ENCODE measurements around the gene PRR9. TPM values are rescaled to one million over a fixed set of nuclear protein-coding genes. Genes with fewer than 3 reads are reported as not detected.

PRR9 gene
- total RNA-seq, 3 donors from 2014 or later, result not detected

DNA sequence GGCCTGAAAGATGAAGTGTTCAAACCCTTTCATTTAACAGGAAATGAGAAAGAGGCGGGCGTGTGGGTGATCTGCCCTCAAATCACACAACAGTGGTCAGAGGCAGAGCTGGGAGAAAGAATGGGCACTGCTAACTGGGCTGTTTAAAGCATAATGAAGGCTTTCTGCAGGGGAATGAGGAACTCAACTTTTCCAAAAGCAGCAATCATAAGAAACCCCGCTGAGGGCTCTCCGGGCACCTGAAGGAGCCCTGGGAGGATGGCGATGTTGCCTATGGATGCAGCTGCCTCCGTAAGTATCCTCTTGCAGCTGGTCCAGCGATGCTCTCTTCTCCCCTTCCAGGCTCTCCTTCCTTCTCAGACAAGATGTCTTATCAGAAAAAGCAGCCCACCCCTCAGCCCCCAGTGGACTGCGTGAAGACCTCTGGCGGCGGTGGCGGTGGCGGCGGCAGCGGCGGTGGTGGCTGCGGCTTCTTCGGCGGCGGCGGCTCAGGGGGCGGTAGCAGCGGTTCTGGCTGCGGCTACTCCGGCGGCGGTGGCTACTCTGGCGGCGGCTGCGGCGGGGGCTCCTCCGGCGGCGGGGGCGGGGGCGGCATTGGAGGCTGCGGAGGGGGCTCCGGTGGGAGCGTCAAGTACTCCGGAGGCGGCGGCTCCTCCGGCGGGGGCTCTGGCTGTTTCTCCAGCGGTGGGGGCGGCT is 43.3 kb downstream of the PRR9 start:
- TF ChIP-seq, protein P1, sequence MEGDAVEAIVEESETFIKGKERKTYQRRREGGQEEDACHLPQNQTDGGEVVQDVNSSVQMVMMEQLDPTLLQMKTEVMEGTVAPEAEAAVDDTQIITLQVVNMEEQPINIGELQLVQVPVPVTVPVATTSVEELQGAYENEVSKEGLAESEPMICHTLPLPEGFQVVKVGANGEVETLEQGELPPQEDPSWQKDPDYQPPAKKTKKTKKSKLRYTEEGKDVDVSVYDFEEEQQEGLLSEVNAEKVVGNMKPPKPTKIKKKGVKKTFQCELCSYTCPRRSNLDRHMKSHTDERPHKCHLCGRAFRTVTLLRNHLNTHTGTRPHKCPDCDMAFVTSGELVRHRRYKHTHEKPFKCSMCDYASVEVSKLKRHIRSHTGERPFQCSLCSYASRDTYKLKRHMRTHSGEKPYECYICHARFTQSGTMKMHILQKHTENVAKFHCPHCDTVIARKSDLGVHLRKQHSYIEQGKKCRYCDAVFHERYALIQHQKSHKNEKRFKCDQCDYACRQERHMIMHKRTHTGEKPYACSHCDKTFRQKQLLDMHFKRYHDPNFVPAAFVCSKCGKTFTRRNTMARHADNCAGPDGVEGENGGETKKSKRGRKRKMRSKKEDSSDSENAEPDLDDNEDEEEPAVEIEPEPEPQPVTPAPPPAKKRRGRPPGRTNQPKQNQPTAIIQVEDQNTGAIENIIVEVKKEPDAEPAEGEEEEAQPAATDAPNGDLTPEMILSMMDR (IDR thresholded peaks at IDR 0.05), result no peak
- no peak for DNase-seq
- Histone ChIP-seq H3K9me3 (no peaks in the 10 kb centered on the region), H3K36me3 (ENCODE audit: low read depth) (no peaks in the 10 kb centered on the region), H3K4me1 (ENCODE audit: low read depth) (peaks cover 7% of the 10 kb centered on the region), H3K4me3 (no peak overlapping the region)
- intact Hi-C loops (cut with DNase I, micrococcal nuclease), result no loop called here
- no peak for ATAC-seq

DNA sequence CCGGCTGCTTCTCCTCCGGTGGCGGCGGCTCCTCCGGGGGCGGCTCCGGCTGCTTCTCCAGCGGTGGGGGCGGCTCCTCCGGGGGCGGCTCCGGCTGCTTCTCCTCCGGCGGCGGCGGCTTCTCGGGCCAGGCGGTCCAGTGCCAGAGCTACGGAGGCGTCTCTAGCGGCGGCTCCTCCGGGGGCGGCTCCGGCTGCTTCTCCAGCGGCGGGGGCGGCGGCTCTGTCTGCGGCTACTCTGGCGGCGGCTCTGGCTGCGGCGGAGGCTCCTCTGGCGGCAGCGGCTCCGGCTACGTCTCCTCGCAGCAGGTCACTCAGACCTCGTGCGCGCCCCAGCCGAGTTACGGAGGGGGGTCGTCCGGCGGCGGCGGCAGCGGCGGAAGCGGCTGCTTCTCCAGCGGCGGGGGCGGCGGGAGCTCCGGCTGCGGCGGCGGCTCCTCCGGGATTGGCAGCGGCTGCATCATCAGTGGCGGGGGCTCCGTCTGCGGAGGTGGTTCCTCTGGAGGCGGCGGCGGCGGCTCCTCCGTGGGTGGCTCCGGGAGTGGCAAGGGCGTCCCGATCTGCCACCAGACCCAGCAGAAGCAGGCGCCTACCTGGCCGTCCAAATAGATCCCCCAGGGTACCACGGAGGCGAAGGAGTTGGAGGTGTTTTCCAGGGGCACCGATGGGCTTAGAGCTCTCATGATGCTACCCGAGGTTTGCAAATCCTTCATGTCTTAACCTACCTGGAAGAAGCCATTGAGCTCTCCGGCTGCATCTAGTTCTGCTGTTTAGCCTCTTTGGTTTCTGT is 44.1 kb downstream of the PRR9 start:
- Histone ChIP-seq H3K9me3 (no peaks in the 10 kb centered on the region), H3K4me1 (ENCODE audit: low read depth) (peaks cover 7% of the 10 kb centered on the region), H3K36me3 (ENCODE audit: low read depth) (no peaks in the 10 kb centered on the region), H3K4me3 (no peak overlapping the region)
- DNase-seq (peak in 2 of 3 donors; percentile 30 to 53), ATAC-seq (peak; percentile 25)
- TF ChIP-seq, protein P1 (IDR thresholded peaks at IDR 0.05), result no peak
- intact Hi-C loops (cut with DNase I, micrococcal nuclease), result no loop called here

DNA sequence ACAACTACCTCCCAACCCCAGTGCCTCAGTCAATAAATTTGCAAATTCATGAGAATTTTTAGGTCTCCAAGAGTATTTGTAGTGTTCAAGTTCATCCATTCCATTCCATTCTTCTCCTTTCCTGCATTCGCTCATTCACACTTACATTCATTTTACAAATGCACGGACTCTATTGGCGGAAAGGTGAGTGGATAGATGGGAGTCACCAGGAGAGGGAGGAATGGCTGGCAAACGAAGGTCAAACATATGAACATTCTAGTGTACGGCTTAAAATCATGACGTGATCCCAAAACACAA is 44.6 kb downstream of the PRR9 start:
- DNase-seq, result no peak

DNA sequence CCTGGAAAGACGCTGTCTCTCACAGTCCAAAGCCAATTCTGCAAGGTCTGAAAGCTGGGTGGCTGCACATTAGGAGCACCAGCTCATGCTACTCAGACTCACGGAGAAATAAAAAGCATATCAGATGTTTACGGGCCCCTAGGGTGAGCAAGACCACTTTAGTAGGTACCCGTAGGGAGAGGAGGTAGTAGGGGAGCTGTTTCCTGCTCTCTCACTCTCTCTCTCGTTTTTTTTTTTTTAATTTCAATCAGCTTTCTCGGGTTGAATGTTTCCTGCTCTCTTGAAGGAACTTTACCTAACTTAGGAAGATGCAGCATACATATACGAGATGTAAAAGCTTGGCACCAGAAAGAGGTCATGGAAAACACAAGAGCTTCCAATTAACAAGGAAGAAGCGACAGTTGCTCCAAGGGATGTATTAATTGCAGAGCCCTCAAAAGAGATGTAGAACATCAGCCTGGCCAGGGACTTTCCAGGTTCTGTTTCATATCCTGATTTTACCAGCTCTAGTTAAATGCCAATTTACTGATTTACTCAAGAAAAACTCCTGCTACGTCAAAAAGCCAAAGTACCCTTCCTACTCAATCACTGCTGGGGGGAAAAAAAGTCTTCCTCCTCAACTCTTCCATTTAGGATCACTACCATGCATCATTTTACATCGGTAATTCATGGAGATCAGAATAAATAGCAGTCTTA is 45.2 kb downstream of the PRR9 start:
- no peaks in the 10 kb centered on the region for H3K9me3 ChIP-seq
- no peaks in the 10 kb centered on the region for H3K36me3 ChIP-seq (ENCODE audit: low read depth)
- ATAC-seq, result no peak
- peaks cover 7% of the 10 kb centered on the region for H3K4me1 ChIP-seq (ENCODE audit: low read depth)
- no peak overlapping the region for H3K4me3 ChIP-seq
- TF ChIP-seq, protein P1 (IDR thresholded peaks at IDR 0.05), result no peak
- intact Hi-C loops (cut with DNase I, micrococcal nuclease), result no loop called here
- DNase-seq, result no peak

More for the DNA sequence above, 44.6 kb downstream of the PRR9 start:
- TF ChIP-seq, protein P1 (IDR thresholded peaks at IDR 0.05), result no peak
- Histone ChIP-seq H3K4me1 (ENCODE audit: low read depth) (peaks cover 7% of the 10 kb centered on the region), H3K36me3 (ENCODE audit: low read depth) (no peaks in the 10 kb centered on the region), H3K4me3 (no peak overlapping the region), H3K9me3 (no peaks in the 10 kb centered on the region)
- intact Hi-C loops (cut with DNase I, micrococcal nuclease), result no loop called here
- no peak for ATAC-seq

DNA sequence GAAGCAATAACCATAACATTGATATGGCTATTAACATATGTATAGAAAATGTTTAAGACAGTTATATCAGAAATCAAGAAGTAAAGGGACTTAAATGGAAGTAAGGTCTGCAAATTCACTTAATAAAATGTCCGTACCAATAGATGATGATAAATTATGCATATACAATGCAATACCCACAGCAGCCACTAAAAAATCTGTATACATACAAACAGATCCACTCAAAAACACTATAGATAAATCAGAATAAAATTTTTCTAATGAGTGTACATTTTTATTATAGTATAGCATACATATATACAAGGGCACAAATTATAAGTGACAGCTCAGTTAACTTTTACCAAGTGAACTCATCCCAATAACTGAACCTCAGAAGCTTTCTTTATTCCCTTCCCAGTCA is 48.1 kb downstream of the PRR9 start:
- Histone ChIP-seq H3K4me3 (no peak overlapping the region), H3K4me1 (ENCODE audit: low read depth) (peaks cover 7% of the 10 kb centered on the region), H3K9me3 (no peaks in the 10 kb centered on the region), H3K36me3 (ENCODE audit: low read depth) (no peaks in the 10 kb centered on the region)
- ATAC-seq (no peak), DNase-seq (no peak)
- TF ChIP-seq, protein P1 (IDR thresholded peaks at IDR 0.05), result no peak
- intact Hi-C loops (cut with DNase I, micrococcal nuclease), result no loop called here

Other genes starting within 250 kb of the PRR9 start
- not detected for gene SPRR4, start 246.9 kb upstream of the PRR9 start, total RNA-seq
- gene SPRR1A, start 233.5 kb upstream of the PRR9 start, total RNA-seq, result not detected
- under 1 TPM in 1 of 3 donors, not detected in 2; 0.93 TPM for gene SPRR3, start 215.8 kb upstream of the PRR9 start, total RNA-seq
- not detected for gene SPRR1B, start 186.4 kb upstream of the PRR9 start, total RNA-seq
- under 1 TPM in 1 of 3 donors, not detected in 2; 0.41 TPM for gene SPRR2D, start 176.5 kb upstream of the PRR9 start, total RNA-seq
- not detected for gene SPRR2A, start 160.1 kb upstream of the PRR9 start, total RNA-seq
- not detected for gene SPRR2B, start 146.0 kb upstream of the PRR9 start, total RNA-seq
- not detected for gene SPRR2E, start 123.1 kb upstream of the PRR9 start, total RNA-seq
- gene SPRR2F, start 104.1 kb upstream of the PRR9 start, total RNA-seq, result not detected
- not detected for gene SPRR2G, start 66.7 kb upstream of the PRR9 start, total RNA-seq
- gene LELP1, start 14.2 kb upstream of the PRR9 start, total RNA-seq, result not detected
- not detected for gene LORICRIN, start 42.1 kb downstream of the PRR9 start, total RNA-seq
- gene PGLYRP3, start 95.4 kb downstream of the PRR9 start, total RNA-seq, result not detected
- gene PGLYRP4, start 131.3 kb downstream of the PRR9 start, total RNA-seq, result not detected
- 100 to 1,000 TPM in 1 of 3 donors, 10 to 100 TPM in 1, 1 to 10 TPM in 1; 5.5 to 151 (median 75.0) TPM for gene S100A9, start 140.3 kb downstream of the PRR9 start, total RNA-seq
- 1 to 10 TPM in 1 of 3 donors, under 1 TPM in 1, not detected in 1; 0.87 to 1.5 TPM for gene S100A12, start 158.0 kb downstream of the PRR9 start, total RNA-seq
- 10 to 100 TPM in 2 of 3 donors, 1 to 10 TPM in 1; 3.4 to 90.6 (median 22.4) TPM for gene S100A8, start 173.5 kb downstream of the PRR9 start, total RNA-seq
- gene S100A7A, start 198.9 kb downstream of the PRR9 start, total RNA-seq, result not detected
- not detected for gene S100A7, start 243.1 kb downstream of the PRR9 start, total RNA-seq

Data from mucosa of descending colon (tissue), 3 donors.